Measurements from ENCODE around the gene PARPBP.

Gene PARPBP

GRCh38 chr12:102169922-102170621 lies 50.1 kb downstream of the PARPBP start:
- TF ChIP-seq CTCF (IDR thresholded peaks at IDR 0.05; ENCODE audit: control insufficient read depth, extremely low read depth, insufficient read depth) = peak; percentile 90
- no peak for DNase-seq (ENCODE audit: low read depth)
- no peak overlapping the region for H3K4me3 ChIP-seq (ENCODE audit: low read depth, low read length)

GRCh38 chr12:102171951-102172350 lies 52.0 kb downstream of the PARPBP start:
- no peak for DNase-seq (ENCODE audit: low read depth)

GRCh38 chr12:102172436-102172835 lies 52.5 kb downstream of the PARPBP start:
- no peak for DNase-seq (ENCODE audit: low read depth)
- no peak overlapping the region for H3K4me3 ChIP-seq (ENCODE audit: low read depth, low read length)
- TF ChIP-seq CTCF (IDR thresholded peaks at IDR 0.05; ENCODE audit: control insufficient read depth, extremely low read depth, insufficient read depth) = no peak

More at GRCh38 chr12:102171951-102172350, 52.0 kb downstream of the PARPBP start:
- H3K4me3 ChIP-seq (ENCODE audit: low read depth, low read length) = no peak overlapping the region
- no peak for TF ChIP-seq CTCF (IDR thresholded peaks at IDR 0.05; ENCODE audit: control insufficient read depth, extremely low read depth, insufficient read depth)

- no peak for DNase-seq (ENCODE audit: low read depth)
- H3K4me3 ChIP-seq (ENCODE audit: low read depth, low read length) = no peak overlapping the region
- no peak for TF ChIP-seq CTCF (IDR thresholded peaks at IDR 0.05; ENCODE audit: control insufficient read depth, extremely low read depth, insufficient read depth)
Observed at GRCh38 chr12:102174117-102174516, 54.1 kb downstream of the PARPBP start.

GRCh38 chr12:102174761-102175160 lies 54.8 kb downstream of the PARPBP start:
- no peak for TF ChIP-seq CTCF (IDR thresholded peaks at IDR 0.05; ENCODE audit: control insufficient read depth, extremely low read depth, insufficient read depth)
- no peak for DNase-seq (ENCODE audit: low read depth)
- no peak overlapping the region for H3K4me3 ChIP-seq (ENCODE audit: low read depth, low read length)

GRCh38 chr12:102182635-102183034 lies 62.7 kb downstream of the PARPBP start:
- no peak for DNase-seq (ENCODE audit: low read depth)
- H3K4me3 ChIP-seq (ENCODE audit: low read depth, low read length) = no peak overlapping the region
- TF ChIP-seq CTCF (IDR thresholded peaks at IDR 0.05; ENCODE audit: control insufficient read depth, extremely low read depth, insufficient read depth) = no peak

GRCh38 chr12:102195826-102196225 lies 75.8 kb downstream of the PARPBP start:
- DNase-seq (ENCODE audit: low read depth) = no peak
- TF ChIP-seq CTCF (IDR thresholded peaks at IDR 0.05; ENCODE audit: control insufficient read depth, extremely low read depth, insufficient read depth) = no peak
- H3K4me3 ChIP-seq (ENCODE audit: low read depth, low read length) = no peak overlapping the region
